Esophagus muscularis mucosa (tissue), 4 donors: ENCODE data around the gene CAMK2G. TPM values are rescaled to one million over a fixed set of nuclear protein-coding genes. Genes with fewer than 3 reads are reported as not detected.
"Not testable (repeated sequence)": the region's sequence is repeated elsewhere in the genome, so short reads cannot be mapped to it uniquely, and the experiment has no call there.

Source experiments
- DNase-seq: peaks from one replicate; pipeline ENCODE4 v3.0.0-alpha.2; 2017; ENCODE audit errors: extremely low spot score
- H3K27ac ChIP-seq, 4 donors: fragments of 200-600 bp; sonication (generic); replicated peaks in 1 of 4; 1 replicate in 3 of 4; 2 replicates in 1 of 4; pipeline ENCODE4 v1.5.1; 2016 to 2019; ENCODE audit warnings: mild to moderate bottlenecking in 1 of 4
- H3K27me3 ChIP-seq, 4 donors: fragments of 200-600 bp; sonication (generic); one replicate each; pipeline versions ENCODE4 v1.5.1 to v1.6.0; 2016 to 2019
- H3K36me3 ChIP-seq, 4 donors: fragments of 200-600 bp; sonication (generic); one replicate each; pipeline ENCODE4 v1.5.1; 2016 to 2019
- H3K4me1 ChIP-seq, 4 donors: fragments of 200-600 bp; sonication (generic); one replicate each; pipeline ENCODE4 v1.5.1; 2016 to 2019
- H3K4me3 ChIP-seq, 4 donors: fragments of 200-600 bp; sonication (generic); 1 replicate in 2 of 4; 2 replicates in 2 of 4; pipeline ENCODE4 v1.5.1; 2016 to 2019; ENCODE audit warnings: mild to moderate bottlenecking in 4 of 4, moderate library complexity in 1 of 4
- H3K9me3 ChIP-seq, 4 donors: fragments of 200-600 bp; sonication (generic); 1 replicate in 3 of 4; 2 replicates in 1 of 4; pipeline ENCODE4 v1.5.1; 2016 to 2019
- EP300 ChIP-seq: sonication (generic); formaldehyde crosslinking; IDR thresholded peaks from one replicate; pipeline ENCODE4 v1.6.1; 2017; ENCODE audit warnings: antibody characterized with exemption
- POLR2A ChIP-seq: fragments of 450-650 bp; IDR thresholded peaks from one replicate; pipeline ENCODE4 v1.6.1; 2017; ENCODE audit warnings: antibody characterized with exemption, moderate library complexity, mild to moderate bottlenecking, low read depth
- POLR2AphosphoS5 ChIP-seq, 2 donors: sonication (generic); formaldehyde crosslinking; IDR thresholded peaks; one replicate each; pipeline ENCODE4 v1.6.1; 2017; ENCODE audit warnings: antibody characterized with exemption in 2 of 2
- WGBS: methylation state at CpG from one replicate; pipeline ENCODE4 v1.1.5; 2018; 5-methylcytosine and 5-hydroxymethylcytosine counted together
- intact Hi-C: fragments of 100-400 bp; cut with DNase I; formaldehyde crosslinking; loops from one replicate; pipeline ENCODE4 v1.15.1; 2023
- total RNA-seq, 4 donors: library from RNA; depleted of rRNA; stranded (reverse); fragments of >200 nt; gene quantifications; one replicate each; pipeline versions ENCODE4 v1.1.0 to v1.2.1, GENCODE V29; 2016
- TF ChIP-seq, protein P1 (sequence below), 3 experiments: fragments of 200-600 bp in 2 of 3; fragments of 450-650 bp in 1 of 3; sonication (generic) in 2 of 3; IDR thresholded peaks; one replicate each; pipeline ENCODE4 v1.5.1; 2017 to 2019; ENCODE audit warnings: antibody characterized with exemption in 3 of 3, mild to moderate bottlenecking in 2 of 3, moderate library complexity in 1 of 3

CAMK2G gene
- total RNA-seq, 4 donors from 2014 or later: 96.4 to 201 (median 159) TPM

DNA sequence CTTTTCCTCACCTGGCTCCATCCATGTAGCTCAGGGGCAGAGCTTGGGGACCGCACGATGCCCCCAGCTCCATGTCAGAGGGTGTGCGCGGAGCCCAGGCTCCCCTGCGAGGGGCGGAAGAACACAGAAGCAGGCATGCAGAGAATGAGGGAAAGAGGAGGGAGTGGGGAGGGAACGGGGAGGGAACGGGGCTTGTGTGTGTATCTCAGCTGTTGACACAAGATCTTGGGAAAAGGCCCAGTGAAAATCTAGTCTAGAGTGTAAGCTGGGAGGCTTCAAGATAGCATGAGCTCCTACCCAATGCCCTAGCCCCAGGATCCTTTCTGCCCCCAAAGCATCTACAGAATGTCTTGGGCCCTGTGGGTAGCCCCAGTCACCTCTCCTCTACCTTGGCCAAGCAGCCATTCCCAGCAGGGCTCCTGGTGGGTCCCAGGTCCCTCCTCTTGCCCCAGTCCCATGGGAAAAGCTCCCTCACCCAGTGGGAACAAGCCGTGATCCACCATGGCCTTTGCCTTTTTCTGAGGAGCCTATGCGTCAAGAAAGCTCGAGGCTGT, 37.9 kb downstream of the CAMK2G start:
- H3K4me1 ChIP-seq: peaks cover 0 to 18% (median 13%) of the 10 kb centered on the region in 4 donors
- intact Hi-C loops: no loop called here
- 87% methylated on average over 11 of the region's 11 CpGs for WGBS
- no peak for DNase-seq
- H3K36me3 ChIP-seq: peaks cover 34 to 80% (median 64%) of the 10 kb centered on the region in 4 donors
- H3K27ac ChIP-seq: peak overlapping the region; percentile 64 to 72 (median 68)
- TF ChIP-seq, protein P1, sequence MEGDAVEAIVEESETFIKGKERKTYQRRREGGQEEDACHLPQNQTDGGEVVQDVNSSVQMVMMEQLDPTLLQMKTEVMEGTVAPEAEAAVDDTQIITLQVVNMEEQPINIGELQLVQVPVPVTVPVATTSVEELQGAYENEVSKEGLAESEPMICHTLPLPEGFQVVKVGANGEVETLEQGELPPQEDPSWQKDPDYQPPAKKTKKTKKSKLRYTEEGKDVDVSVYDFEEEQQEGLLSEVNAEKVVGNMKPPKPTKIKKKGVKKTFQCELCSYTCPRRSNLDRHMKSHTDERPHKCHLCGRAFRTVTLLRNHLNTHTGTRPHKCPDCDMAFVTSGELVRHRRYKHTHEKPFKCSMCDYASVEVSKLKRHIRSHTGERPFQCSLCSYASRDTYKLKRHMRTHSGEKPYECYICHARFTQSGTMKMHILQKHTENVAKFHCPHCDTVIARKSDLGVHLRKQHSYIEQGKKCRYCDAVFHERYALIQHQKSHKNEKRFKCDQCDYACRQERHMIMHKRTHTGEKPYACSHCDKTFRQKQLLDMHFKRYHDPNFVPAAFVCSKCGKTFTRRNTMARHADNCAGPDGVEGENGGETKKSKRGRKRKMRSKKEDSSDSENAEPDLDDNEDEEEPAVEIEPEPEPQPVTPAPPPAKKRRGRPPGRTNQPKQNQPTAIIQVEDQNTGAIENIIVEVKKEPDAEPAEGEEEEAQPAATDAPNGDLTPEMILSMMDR (IDR thresholded peaks at IDR 0.05): no peak
- TF ChIP-seq POLR2AphosphoS5 (IDR thresholded peaks at IDR 0.05) (no peak), EP300 (no peak), POLR2A (no peak)
- no peak overlapping the region for H3K4me3 ChIP-seq
- H3K9me3 ChIP-seq: no peaks in the 10 kb centered on the region
- no peaks in the 10 kb centered on the region for H3K27me3 ChIP-seq

DNA sequence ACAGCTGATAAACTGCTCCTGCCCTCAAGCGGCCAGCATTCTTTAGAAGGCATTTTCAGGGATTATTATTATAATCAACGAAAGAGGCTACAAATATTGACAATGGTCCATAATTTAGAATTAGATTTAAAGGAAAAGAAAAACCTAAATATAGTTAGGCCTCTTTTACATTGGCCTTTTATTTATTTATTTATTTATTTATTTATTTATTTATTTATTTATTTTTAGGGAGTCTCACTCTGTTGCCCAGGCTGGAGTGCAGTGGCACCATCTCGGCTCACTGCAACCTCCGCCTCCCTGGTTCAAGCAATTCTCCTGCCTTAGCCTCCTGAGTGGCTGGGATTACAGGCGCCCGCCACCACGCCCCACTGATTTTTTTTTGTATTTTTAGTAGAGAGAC, 45.3 kb downstream of the CAMK2G start:
- H3K4me3 ChIP-seq, H3K4me1 ChIP-seq, H3K27me3 ChIP-seq, H3K9me3 ChIP-seq, DNase-seq, H3K27ac ChIP-seq, intact Hi-C loops: not testable (repeated sequence)
- peaks cover 28 to 80% (median 43%) of the 10 kb centered on the region in 4 donors for H3K36me3 ChIP-seq
- WGBS: 93% methylated on average over 7 of the region's 7 CpGs

DNA sequence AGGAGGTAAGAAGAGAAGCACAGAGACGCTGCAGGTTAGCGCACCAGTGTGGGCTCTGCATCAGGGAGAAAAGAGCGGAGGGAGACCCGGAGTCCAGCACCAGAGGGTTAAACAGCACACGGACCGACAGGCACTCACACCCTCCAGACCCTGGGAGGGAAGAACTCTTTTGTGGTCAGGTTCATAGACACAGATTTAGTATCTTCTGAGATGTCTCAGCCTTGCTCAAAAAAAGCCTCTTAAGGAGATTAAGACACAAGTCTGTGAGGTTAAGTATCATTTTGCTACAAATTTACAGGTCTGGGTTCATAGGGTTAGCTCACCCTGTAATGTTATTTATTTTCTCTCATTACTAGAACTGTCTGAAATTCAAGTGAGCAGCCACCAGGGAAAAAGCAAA, 46.2 kb downstream of the CAMK2G start:
- H3K4me3 ChIP-seq: no peak overlapping the region
- DNase-seq: no peak
- no peaks in the 10 kb centered on the region for H3K4me1 ChIP-seq
- no peaks in the 10 kb centered on the region for H3K9me3 ChIP-seq
- WGBS: 90% methylated on average over 6 of the region's 6 CpGs
- intact Hi-C loops: no loop called here
- TF ChIP-seq, protein P1 (IDR thresholded peaks at IDR 0.05): no peak
- TF ChIP-seq EP300 (no peak), POLR2AphosphoS5 (IDR thresholded peaks at IDR 0.05) (no peak), POLR2A (no peak)
- H3K27me3 ChIP-seq: no peaks in the 10 kb centered on the region
- H3K27ac ChIP-seq: no peak overlapping the region
- H3K36me3 ChIP-seq: peaks cover 32 to 89% (median 49%) of the 10 kb centered on the region in 4 donors

DNA sequence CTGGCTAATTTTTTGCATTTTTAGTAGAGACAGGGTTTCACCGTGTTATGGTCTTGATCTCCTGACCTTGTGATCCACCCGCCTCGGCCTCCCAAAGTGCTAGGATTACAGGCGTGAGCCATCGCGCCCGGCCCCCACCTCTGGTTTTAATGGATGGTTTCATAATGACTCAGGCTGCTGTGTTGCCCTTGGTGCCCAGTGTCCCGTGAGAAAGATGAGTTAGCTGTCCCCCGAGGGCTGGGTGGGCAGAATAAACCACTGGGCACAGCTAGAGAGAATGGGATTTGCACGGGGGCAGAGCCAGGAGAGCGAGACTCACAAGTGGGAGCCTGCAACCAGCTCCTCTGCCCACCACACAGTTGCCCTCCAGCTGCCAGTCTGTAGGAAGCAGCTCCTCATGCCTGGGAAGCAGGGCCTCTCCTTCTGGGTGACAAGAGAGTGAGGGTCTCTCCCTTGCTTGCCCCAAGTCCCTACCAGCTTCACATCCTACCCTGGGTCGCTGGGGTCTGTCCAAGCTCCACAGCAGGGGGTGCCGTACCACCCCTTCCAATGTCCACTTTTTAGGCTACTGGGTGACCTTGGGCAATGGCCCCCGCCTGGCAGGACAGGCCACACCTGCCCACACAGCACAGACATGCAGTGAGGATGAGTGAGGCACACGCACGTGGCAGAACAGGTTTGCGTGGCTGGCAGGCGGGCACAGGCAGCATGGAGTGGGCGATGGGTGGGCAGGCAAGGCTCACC, 46.8 kb downstream of the CAMK2G start:
- intact Hi-C loops: no loop called here
- DNase-seq: no peak
- 97% methylated on average over 15 of the region's 19 CpGs for WGBS

DNA sequence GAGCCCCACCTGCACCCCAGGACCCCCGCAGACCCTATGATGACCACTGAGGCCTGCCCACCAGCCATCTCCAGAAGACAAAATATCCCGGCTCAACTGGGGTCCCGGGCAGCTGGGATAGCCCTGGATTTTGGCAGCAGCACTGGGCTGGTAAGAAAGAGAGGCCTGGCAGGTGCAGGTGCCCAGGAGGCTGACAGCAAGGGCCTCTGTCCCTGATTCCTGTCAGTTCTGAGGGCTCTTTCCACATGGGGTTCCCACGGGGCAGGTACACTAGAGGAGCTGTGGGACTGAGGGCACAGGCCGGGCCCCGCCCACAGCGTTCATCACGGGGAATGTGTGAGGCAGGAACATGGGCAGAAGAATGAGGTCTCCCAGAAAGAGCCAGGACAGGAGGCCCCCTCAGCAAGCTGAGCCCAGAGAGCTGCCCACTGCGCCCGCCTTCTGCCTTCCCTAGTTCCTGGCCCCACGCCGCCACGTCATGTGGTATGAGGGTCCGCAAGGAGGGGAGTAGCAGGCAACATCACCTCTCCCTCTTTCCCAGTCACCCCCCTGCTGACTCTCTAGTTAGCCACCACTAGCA, 50.1 kb downstream of the CAMK2G start:
- intact Hi-C loops: no loop called here
- DNase-seq: no peak
- WGBS: 90% methylated on average over 8 of the region's 14 CpGs
- Histone ChIP-seq H3K4me3 (no peak overlapping the region), H3K27me3 (no peaks in the 10 kb centered on the region), H3K27ac (no peak overlapping the region), H3K4me1 (peaks cover 9 to 11% (median 10%) of the 10 kb centered on the region in 4 donors), H3K36me3 (peaks cover 48 to 91% (median 68%) of the 10 kb centered on the region in 4 donors), H3K9me3 (no peaks in the 10 kb centered on the region)
- TF ChIP-seq EP300 (no peak), POLR2A (no peak)

More for the DNA sequence above, 46.8 kb downstream of the CAMK2G start:
- Histone ChIP-seq H3K27ac (no peak overlapping the region), H3K27me3 (no peaks in the 10 kb centered on the region), H3K9me3 (no peaks in the 10 kb centered on the region), H3K4me3 (no peak overlapping the region), H3K4me1 (no peaks in the 10 kb centered on the region), H3K36me3 (peaks cover 37 to 96% (median 52%) of the 10 kb centered on the region in 4 donors)
- no peak for TF ChIP-seq POLR2A

DNA sequence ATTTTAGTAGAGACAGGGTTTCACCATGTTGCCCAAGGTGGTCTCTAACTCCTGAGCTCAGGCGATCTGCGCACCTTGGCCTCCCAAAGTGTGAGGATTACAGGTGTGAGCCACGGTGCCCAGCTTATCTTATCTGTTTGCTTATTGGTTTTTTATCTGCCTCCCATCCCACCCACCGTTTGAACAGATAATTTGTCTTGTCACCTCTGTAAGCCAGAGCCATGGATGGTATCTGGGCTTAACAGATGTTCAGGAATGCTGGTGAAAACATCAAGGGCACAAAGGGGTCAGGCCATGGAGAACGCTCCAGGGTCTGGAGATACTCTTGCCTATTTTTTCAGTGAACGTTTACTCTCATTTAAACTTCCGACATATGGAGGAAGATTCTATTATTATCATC, 51.0 kb downstream of the CAMK2G start:
- WGBS: 68% methylated on average over 7 of the region's 7 CpGs
- TF ChIP-seq, protein P1 (IDR thresholded peaks at IDR 0.05): no peak
- no peak for TF ChIP-seq POLR2A
- TF ChIP-seq EP300: no peak
- TF ChIP-seq POLR2AphosphoS5 (IDR thresholded peaks at IDR 0.05): no peak
- intact Hi-C loops: no loop called here
- H3K27me3 ChIP-seq: no peaks in the 10 kb centered on the region
- DNase-seq: no peak
- H3K4me3 ChIP-seq: no peak overlapping the region
- no peaks in the 10 kb centered on the region for H3K9me3 ChIP-seq
- peaks cover 48 to 91% (median 70%) of the 10 kb centered on the region in 4 donors for H3K36me3 ChIP-seq
- no peak overlapping the region for H3K27ac ChIP-seq
- peaks cover 9 to 18% (median 16%) of the 10 kb centered on the region in 4 donors for H3K4me1 ChIP-seq
